T-helper 1 cell (primary cell): ENCODE measurements around the gene ABCG1.
"Not testable (repeated sequence)": the region's sequence is repeated elsewhere in the genome, so short reads cannot be mapped to it uniquely, and the experiment has no call there.

Experiments
- DNase-seq, 5 donors: peaks; one replicate each; pipeline ENCODE4 v3.0.0-alpha.2; 2012 to 2020
- total RNA-seq, 4 donors: gene quantifications; one replicate each; lab custom pipeline; 2026; lab: John Stamatoyannopoulos, UW

Gene ABCG1
- total RNA-seq: 33.6 to 52.2 (median 39.8) reads per million in 4 donors

DNA sequence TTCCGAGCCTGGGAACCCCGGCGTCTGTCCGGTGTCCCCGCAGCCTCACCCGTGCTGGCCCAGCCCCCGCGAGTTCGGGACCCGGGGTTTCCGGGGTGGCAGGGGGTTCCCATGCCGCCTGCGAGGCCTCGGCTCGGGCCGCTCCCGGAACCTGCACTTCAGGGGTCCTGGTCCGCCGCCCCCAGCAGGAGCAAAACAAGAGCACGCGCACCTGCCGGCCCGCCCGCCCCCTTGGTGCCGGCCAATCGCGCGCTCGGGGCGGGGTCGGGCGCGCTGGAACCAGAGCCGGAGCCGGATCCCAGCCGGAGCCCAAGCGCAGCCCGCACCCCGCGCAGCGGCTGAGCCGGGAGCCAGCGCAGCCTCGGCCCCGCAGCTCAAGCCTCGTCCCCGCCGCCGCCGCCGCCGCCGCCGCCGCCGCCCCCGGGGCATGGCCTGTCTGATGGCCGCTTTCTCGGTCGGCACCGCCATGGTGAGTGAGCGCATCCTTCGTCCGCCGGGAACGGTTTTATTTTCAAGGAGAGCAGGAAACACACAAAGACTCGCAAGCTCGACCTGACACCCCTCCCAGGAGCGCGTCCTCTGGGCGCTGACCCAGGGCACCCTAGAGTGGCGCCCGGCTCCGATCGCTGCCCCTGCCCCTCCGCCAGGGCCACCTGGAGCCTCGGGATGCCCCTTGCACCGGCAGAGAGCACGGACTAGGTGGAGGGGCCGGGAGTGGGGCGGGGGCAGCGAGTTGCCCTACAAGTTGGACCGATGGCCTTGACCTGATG is at the start of gene ABCG1:
ABCG1 (plus strand) TSS at position 305 of the 770 bp plus-strand sequence; CDS start at position 428, 123 bp downstream.
- DNase-seq: peak; percentile 37 to 66 (median 49)

GRCh38 chr21:42169758-42170157 is 49.2 kb upstream of the ABCG1 start:
- no peak for DNase-seq

DNA sequence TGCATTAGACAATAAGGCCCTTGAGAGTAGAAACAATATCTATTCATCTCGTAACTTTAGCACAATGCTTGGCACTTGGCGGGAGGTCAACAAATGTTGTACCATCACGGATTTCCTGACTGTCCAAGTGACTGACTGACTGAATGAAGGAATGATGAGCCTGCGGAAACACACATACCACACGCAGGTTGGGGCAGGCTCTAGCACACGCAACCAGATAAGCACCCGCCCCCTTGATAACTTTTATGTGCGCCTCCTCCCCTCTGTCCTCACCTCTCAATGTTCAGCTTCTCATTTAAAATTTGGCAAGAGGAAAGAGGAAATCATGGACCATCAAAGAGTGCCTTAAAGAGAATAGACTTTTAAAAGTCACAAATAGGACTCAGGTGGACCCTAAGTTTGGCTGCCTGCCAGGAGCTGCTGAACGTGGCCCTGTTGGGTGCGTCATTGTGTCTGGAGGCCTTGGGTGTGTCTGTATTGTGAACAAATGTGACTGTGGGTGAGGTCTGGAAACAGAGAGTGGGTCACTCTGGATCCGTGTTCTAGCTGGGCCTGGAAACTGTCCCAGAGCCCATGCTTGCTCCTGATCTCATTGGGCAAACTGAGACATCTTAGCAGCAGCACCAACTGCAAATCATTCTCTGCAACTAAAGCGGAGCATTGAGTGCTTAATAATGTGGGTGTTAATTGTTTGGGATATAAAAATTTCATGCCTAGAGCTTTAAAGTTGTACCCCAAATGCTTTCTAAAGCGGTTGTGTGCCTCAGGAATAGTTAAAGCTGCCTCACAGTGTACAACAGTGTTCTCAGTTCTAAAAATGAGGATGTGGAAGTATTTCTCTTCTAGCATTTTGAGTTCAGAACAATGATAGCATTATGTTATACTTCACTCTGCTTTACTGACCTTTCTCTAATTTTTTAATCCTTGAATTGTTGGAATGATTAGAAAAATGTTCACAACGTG is 47.6 kb upstream of the ABCG1 start:
- DNase-seq: no peak

DNA sequence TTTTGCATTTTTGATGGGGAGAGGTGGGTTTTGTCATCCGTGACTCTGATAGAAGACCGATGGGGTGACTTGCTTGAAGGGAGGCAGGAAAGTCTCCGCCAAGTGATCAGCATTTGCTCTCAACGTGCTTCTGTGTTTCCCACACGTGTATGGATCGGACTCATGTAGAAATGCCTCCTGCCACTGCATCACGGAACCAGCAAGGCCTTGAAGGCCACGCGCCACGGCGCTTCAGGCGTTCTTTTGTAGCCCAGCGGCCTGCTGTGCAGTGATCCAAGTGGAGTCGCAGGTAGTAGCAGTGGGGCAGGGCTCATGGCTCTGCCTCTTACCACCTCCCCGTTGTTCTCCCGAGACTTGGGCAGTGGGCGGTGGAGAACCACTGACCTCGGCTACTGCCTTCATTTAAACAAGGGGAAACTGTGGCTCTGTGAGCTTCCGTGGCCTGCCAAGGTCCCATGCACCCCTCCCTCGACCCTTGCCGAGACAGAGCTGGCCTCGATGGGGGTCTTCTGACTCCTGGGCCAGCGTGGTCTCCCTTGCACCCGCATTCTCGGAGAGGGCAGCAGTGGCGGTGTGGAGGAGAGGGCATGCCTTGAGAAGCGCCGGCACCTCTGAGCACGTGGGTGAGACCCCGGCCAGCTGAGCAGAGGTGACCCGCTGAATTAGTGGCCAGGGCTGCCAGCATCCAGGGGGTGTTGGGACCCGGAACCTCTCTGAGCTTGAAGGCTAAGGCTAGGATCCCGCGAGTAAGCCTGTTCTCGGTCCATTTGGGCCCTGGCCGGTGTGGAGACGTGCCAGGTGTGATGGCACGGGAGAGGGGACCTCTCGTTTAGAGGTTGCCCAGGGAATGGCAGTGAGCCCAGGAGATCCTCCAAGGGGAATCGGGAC is 46.1 kb upstream of the ABCG1 start:
- no peak for DNase-seq

GRCh38 chr21:42174173-42174572 is 44.8 kb upstream of the ABCG1 start:
- DNase-seq: no peak

DNA sequence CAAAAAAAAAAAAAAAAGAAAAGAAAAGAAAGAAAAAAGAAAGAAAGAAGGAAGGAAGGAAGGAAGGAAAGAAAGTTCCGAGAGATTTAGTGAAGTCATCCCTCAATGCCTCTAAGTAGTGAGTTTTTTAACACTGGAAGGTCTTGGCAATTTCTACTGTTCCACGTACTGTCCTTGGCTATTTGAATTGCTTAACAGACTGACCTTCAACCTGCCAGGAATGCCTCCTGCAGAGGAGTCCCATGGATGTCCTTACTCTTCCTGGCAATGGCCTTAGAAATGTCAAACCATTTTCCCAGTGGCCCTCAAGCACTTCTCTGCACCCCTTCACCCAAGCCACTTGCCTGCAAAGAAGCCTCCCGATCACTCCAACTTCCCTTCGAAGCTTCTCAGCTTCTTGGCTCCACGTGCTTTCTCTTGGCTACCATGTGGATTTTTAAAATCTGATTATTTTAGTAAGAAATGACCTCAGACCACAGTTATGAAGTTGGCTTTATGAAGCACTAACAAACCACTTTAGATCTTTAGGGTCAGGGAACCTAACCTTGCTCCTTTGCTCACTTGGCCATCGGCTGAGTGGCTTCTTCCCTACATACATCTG is 43.7 kb upstream of the ABCG1 start:
- no peak for DNase-seq

- DNase-seq: no peak
Observed at GRCh38 chr21:42176859-42177258, 42.1 kb upstream of the ABCG1 start.

GRCh38 chr21:42179316-42179715 is 39.6 kb upstream of the ABCG1 start:
- no peak for DNase-seq

DNA sequence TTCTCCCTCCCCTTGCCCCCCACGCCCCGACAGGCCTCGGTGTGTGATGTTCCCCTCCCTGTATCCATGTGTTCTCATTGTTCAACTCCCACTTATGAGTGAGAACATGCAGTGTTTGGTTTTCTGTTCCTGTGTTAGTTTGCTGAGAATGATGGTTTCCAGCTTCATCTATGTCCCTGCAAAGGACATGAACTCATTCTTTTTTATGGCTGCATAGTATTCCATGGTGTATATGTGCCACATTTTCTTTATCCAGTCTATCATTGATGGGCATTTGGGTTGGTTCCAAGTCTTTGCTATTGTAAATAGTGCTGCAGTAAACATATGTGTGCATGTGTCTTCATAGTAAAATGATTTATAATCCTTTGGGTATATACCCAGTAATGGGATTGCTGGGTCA is 38.9 kb upstream of the ABCG1 start:
- DNase-seq: not testable (repeated sequence)

DNA sequence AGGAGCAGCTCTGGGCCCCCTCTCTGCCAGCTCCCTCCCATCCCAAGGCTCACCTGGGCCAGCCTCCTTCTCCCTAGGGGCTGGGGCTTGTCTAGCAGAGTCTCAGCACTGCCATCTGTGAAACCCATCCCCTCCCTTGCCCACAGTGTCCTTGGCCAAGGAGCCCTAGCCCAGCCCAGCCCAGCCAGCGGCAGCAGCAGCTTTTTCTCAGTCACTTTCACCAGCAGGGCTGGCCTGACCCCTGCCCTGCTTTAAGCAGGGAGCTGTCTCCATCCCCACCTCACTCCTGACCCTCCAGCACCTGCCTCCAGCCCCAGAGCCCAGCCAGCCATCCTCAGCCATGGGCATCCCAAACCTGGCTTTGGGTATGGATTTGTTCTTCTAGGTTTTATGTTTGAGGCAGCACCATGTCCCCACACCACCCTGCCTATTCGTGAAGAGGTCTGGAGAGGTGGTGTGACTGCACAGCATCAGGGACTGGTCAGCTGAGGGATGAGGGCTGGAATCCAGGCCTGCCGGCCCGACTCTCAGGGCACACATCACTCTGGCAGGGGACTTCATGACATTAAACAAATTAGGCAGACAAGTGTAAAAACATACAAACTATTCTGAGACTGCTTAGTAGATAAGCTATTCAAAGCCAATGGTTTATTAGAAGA is 36.1 kb upstream of the ABCG1 start:
- no peak for DNase-seq

GRCh38 chr21:42183374-42184266 is 35.3 kb upstream of the ABCG1 start:
- no peak for DNase-seq

DNA sequence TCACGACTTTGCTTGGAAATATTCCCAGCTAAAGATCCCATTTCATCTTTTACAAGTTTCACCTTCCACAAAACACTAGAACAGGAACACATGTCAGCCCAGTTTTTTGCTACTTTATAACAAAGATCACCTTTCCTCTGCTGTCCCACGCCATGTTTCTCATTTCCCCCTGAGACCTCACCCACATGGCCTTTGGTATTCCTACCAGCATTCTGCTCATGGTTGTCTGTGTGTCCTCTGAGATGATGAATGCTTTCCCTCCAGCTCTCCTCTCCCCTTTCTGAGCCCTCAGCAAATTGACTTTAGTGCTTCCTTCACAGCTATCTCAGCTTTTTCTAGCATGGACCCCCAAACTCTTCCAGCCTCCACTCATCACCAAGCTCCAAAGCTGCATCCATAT is 32.3 kb upstream of the ABCG1 start:
- no peak for DNase-seq

DNA sequence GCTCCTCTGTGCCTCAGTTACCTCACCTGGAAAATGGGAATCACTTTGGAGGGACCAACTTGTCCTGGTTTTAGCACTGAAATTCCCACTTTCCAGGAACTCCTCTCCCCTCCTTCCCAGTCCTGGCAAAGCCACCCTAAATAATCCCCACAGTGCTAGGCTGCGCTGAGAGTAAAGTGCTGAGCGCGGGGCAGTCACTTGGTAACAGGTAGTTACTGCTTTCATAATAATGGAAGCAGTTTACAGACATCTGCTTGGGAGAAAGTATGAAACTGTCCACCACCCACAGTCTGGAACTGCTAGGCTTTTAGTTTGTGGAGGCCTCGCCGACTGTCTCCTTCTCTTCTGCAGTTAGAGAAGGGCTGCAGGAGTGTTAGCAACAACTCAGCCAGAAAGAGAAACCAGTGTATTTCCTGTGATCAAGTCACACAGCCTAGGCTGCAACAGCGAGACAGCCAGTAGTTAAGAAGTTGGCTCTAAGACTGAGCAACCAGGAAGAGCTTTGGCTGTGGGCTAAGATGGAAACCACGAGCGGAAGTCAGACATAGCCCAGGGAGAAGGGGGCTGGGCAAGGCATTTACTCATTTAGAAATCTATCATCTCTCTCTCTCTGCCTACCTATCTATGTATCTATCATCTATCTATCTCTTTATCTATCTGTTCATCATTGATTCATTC is 30.8 kb upstream of the ABCG1 start:
- peak; percentile 52 to 96 (median 72) for DNase-seq

DNA sequence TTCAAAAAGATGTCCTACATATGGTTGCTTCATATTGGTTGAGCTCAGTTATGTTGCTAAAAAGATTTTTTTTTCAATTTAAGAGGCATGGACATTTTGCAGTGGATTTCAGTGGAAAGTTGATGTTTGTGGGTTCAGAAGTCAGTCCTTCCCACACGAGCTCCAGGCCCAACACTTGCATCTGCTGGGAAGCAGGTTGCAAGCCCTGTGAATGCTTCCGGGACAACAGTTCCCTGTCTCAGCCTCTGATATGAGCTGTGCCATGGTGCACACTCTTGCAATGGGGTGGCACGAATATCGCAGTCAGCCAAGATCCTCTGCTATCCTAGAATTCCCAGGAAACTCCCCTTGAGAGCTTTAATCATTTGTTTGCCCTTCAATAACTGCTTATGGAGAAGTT is 30.3 kb upstream of the ABCG1 start:
- no peak for DNase-seq

DNA sequence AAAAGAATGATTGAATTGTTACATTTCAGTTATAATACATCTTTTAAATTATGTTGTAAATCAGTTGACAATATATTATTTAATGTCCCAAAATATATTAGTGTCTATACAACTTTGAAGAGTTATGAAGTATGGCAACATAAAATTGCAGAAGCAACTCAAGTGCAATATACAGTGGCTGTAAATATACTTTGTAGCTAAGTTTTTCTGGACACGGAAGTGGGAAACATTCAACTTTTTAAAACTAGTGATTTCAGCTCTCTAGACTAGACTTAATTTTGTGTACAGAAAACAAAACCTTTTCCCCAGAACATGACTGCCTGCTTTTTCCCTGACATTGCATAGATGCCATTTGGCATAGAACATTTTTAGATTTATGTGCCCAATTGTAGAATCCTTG is 29.5 kb upstream of the ABCG1 start:
- DNase-seq: no peak

- DNase-seq: peak in 1 of 5 donors; percentile 72
Observed at GRCh38 chr21:42189860-42190485, 29.0 kb upstream of the ABCG1 start.

GRCh38 chr21:42190486-42190863 is 28.5 kb upstream of the ABCG1 start:
- no peak for DNase-seq

DNA sequence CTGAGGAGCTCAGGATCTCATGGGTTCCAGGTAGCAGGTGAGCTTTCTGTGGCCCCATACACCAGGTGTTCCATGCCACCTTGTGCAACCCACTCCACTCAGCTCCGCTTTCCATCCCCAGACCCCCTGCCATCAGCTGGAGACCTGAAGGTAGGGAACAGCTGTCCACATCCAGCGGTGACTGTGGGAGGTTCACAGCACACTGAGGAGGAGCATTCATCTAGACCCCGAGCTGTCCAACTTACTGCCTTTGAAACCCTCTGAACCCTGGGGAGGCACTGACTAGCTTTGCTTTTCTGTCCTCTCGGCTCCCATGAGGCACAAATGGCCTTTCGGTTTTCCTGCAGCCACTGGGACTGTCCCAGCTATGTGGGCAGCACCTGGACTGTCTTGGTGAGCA is 27.9 kb upstream of the ABCG1 start:
- DNase-seq: no peak
